Transverse colon (tissue), 3 donors: ENCODE data around the gene SCAMP3.

Experiments
- POLR2A ChIP-seq: fragments of 450-650 bp; IDR thresholded peaks from one replicate; pipeline ENCODE4 v1.6.1; 2016; ENCODE audit warnings: antibody characterized with exemption, mild to moderate bottlenecking, moderate library complexity
- TF ChIP-seq, protein P1 (sequence below), 5 experiments: fragments of 200-600 bp in 3 of 5; fragments of 450-650 bp in 2 of 5; sonication (generic) in 3 of 5; IDR thresholded peaks; 1 replicate in 2 of 5; 2 replicates in 3 of 5; pipeline ENCODE4 v1.5.1; 2016 to 2017; ENCODE audit warnings: antibody characterized with exemption in 5 of 5, inconsistent platforms in 3 of 5, mild to moderate bottlenecking in 2 of 5, moderate library complexity in 1 of 5

GRCh38 chr1:155285063-155285462, 22.9 kb upstream of the SCAMP3 start:
- TF ChIP-seq, protein P1, sequence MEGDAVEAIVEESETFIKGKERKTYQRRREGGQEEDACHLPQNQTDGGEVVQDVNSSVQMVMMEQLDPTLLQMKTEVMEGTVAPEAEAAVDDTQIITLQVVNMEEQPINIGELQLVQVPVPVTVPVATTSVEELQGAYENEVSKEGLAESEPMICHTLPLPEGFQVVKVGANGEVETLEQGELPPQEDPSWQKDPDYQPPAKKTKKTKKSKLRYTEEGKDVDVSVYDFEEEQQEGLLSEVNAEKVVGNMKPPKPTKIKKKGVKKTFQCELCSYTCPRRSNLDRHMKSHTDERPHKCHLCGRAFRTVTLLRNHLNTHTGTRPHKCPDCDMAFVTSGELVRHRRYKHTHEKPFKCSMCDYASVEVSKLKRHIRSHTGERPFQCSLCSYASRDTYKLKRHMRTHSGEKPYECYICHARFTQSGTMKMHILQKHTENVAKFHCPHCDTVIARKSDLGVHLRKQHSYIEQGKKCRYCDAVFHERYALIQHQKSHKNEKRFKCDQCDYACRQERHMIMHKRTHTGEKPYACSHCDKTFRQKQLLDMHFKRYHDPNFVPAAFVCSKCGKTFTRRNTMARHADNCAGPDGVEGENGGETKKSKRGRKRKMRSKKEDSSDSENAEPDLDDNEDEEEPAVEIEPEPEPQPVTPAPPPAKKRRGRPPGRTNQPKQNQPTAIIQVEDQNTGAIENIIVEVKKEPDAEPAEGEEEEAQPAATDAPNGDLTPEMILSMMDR (IDR thresholded peaks at IDR 0.05), result no peak
- TF ChIP-seq POLR2A, result no peak
